ENCODE results near the gene PHC2.
"Not testable (repeated sequence)": the region's sequence is repeated elsewhere in the genome, so short reads cannot be mapped to it uniquely, and the experiment has no call there.

The PHC2 gene

DNA sequence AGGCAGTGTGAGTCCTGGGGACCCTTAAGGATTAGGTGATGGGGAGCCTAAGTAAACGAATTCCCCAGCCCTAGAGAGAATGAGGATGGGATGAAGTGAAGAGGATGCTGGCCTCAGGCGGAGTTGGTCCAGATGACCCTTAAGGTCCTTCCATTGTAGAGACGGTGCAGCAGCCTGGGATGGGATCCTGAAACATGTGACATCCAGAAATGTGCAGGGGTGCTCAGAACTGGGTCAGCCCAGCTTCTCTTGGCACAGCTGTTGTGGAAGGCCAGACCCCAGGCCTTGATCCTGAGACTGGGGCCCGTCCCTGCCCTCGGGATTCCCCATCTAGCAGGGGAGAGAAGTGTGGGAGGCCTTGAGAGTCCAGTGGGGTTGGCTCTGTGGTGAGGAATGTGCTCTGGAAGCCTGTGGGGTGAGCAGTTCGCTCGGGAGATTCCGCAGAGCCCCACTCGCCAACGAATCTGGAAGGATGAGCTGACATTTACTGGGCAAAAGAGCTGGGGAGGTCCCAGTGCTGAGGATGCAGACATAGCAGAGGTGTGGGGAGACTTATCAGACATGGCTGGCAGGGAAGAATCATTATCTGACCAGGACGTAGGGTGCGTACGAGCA lies 138.1 kb downstream of the PHC2 start:
- DNase-seq (ENCODE audit: low read depth in 2 of 2) = no peak

DNA sequence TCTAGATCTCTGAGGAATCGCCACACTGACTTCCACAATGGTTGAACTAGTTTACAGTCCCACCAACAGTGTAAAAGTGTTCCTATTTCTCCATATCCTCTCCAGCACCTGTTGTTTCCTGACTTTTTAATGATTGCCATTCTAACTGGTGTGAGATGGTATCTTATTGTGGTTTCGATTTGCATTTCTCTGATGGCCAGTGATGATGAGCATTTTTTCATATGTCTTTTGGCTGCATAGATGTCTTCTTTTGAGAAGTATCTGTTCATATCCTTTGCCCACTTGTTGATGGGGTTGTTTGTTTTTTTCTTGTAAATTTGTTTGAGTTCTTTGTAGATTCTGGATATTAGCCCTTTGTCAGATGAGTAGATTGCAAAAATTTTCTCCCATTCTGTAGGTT lies 140.3 kb downstream of the PHC2 start:
- not testable (repeated sequence) for DNase-seq (ENCODE audit: low read depth in 2 of 2)

DNA sequence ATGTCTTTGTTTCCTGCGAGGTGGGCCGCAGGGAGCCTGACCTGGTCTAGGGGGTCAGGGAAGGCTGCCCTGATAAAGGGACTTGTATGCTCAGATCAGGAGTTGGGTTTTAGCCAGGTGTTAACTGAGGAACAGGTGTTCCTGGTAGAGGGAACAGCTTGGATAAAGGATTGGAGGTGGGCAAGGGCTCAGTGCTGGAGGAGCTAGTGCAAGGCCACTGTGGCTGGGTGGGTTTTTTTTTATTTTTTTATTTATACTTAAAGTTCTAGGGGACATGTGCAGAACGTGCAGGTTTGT lies 141.1 kb downstream of the PHC2 start:
- DNase-seq (ENCODE audit: low read depth in 2 of 2) = no peak

- no peak for DNase-seq (ENCODE audit: low read depth in 2 of 2)
Measured at GRCh38 chr1:33288976-33289857, 141.7 kb downstream of the PHC2 start.

DNA sequence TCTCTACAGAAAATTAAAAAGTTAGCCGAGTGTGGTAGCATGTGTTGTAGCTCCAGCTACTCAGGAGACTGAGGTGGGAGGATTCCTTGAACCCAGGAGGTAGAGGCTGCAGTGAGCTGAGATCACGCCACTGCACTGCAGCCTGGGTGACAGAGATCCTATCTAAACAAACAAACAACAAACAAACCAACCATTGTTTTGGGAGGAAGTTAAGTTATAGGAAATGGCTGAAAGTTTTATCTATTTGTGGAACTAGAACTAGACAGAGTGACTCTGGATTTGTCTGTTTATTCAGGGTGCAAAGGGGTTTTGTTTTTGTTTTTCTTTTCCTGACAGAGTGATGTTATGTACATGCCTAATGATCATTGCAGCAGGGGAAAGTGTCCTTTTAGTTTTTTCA lies 143.6 kb downstream of the PHC2 start:
- no peak for DNase-seq (ENCODE audit: low read depth in 2 of 2)

GRCh38 chr1:33286451-33287185 lies 144.3 kb downstream of the PHC2 start:
- no peak for DNase-seq (ENCODE audit: low read depth in 2 of 2)

GRCh38 chr1:33284049-33284448 lies 146.8 kb downstream of the PHC2 start:
- DNase-seq (ENCODE audit: low read depth in 2 of 2) = no peak

DNA sequence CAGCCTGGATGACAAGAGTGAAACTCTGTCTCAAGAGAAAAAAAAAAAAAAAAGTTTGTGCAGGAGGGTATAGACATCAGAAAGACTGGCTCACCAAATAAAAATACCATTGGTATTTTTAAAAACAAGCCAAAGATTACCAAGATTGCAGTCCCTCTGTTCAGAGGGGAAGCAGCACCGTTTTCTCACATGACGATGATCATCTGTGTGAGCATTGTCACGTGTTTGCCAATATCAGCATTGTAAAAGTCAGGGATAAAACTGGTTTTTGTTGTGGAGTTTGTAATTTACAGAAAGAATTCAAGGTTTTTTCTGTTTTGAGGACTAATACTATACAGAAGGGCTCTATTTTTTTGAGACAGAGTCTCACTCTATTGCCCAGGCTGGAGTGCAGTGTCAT lies 148.1 kb downstream of the PHC2 start:
- no peak for DNase-seq (ENCODE audit: low read depth in 2 of 2)

DNA sequence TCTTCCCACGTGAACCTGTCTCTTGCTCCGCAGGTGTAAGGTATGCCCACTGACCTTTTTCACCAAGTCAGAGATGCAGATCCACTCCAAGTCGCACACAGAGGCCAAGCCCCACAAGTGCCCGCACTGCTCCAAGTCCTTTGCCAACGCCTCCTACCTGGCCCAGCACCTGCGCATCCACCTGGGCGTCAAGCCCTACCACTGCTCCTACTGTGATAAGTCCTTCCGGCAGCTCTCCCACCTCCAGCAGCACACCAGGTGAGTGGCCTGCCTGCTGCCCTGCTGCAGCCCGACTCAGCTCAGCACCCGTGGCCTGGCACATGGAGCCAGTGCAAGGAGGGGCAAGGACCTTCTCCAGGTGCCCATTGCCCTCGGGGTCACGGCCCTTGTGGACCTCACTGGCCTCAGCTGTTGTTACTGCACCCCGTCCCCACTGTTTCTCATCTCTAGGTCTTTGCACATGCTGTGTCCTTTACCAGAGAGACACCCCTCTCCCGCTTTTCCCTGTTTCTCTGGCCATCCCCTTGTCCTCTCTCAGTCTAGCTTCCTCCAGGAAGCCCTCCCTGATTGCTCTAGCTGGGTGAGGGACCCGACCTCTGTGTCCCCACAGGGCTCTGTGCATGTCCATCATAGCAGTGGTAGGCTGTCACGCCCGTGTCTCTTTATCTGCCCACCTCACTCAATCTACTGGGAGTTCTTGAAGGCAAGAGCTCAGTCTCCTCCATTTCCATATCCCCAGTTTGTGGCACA lies 149.2 kb downstream of the PHC2 start:
- DNase-seq (ENCODE audit: low read depth in 2 of 2) = no peak

- DNase-seq (ENCODE audit: low read depth in 2 of 2) = no peak
Measured at GRCh38 chr1:33280091-33280661, 150.7 kb downstream of the PHC2 start.

- no peak for DNase-seq (ENCODE audit: low read depth in 2 of 2)
Measured at GRCh38 chr1:33277488-33278084, 153.3 kb downstream of the PHC2 start.

- DNase-seq (ENCODE audit: low read depth in 2 of 2) = no peak
Measured at GRCh38 chr1:33276573-33277298, 154.2 kb downstream of the PHC2 start.

GRCh38 chr1:33275706-33276572 lies 155.0 kb downstream of the PHC2 start:
- DNase-seq (ENCODE audit: low read depth in 2 of 2) = no peak

DNA sequence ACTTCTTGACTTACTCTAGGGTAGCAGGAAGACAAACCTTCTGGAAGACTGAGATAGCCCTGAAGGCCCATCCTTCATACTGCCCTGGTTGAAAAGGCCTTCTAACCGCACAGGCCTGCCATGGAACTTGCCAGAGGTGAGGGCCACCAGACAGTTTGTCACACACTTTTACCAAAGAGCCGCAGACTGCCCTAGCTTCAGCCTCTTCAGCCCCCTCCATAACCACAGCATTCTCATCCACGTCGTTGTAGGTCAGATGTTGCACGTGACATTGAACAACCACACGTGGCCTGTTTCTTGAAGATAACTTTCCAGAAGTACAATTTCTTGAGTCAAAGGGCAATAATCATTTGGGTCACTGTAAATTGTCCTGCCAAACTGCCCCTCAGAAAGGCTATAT lies 155.7 kb downstream of the PHC2 start:
- no peak for DNase-seq (ENCODE audit: low read depth in 2 of 2)

GRCh38 chr1:33274446-33274845 lies 156.4 kb downstream of the PHC2 start:
- no peak for DNase-seq (ENCODE audit: low read depth in 2 of 2)

GRCh38 chr1:33273961-33274371 lies 156.9 kb downstream of the PHC2 start:
- no peak for DNase-seq (ENCODE audit: low read depth in 2 of 2)
